ENCODE results near the gene LARGE1. TPM values are rescaled to one million over a fixed set of nuclear protein-coding genes. Genes with fewer than 3 reads are reported as not detected.

The LARGE1 gene
- total RNA-seq, 1 donor from 2014 or later, result 0.16 TPM

DNA sequence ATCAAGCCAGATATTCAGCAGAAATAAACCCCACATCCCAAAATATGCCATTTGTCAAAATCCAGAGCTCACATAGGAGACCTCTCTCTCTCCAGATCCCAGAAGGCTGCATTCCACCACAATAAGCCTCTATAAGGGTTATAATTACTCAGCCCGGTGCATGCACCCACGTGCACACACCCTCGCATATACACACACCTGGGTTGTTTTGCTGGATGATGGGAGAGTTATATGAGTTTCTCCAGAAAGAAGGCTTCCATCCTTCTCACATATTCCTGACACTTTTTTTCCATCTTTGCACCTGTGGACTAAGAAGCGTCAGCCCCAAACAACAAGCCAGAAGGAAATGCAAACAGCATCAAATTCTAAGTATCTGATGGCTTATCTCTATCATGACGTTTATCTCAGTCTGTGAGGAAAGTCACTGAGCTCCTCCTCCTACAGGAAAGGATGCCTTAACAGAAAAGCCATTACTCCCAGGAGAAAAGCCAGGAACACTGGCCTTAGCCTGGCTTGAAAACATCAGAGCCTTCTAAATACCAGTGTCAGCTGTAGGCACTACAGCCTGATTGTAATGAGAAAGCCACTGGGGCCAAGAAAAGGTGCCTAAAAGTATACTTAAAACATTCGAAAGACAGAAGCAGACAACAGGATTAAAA lies 253.2 kb downstream of the LARGE1 start:
- intact Hi-C loops (cut with micrococcal nuclease), result no loop called here

DNA sequence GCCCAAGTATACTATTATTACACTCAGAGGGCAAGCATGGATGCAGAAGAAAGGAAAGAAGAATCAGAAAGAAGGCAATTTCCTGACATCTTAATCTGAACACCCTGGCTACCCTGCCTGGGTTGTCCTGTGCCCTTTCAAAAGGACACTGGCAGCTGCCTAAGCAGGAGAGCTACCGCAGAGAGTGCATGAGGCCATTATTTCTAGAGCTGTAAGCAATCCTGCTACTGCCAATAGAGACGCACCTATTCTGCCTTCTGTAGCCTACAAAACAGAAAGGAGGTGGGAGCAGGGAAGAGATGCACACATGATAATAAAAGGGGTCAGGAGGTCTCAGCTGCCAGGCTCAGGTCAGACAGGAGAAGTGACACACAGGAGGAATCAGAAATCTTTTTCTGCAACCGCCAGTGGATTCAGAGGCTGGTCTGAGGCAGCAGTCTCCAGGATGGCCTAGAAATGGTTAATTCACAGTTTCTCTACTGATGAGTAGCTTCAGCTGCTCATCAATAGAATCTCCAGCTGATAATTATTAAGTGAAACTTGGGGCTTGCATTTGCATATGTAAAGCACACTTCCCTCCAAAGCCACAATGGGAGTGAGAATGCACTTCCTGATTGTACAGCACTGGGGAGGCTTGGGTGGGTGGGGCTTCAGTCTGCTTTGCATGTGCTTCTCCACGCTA lies 253.9 kb downstream of the LARGE1 start:
- intact Hi-C loops (cut with micrococcal nuclease), result no loop called here

DNA sequence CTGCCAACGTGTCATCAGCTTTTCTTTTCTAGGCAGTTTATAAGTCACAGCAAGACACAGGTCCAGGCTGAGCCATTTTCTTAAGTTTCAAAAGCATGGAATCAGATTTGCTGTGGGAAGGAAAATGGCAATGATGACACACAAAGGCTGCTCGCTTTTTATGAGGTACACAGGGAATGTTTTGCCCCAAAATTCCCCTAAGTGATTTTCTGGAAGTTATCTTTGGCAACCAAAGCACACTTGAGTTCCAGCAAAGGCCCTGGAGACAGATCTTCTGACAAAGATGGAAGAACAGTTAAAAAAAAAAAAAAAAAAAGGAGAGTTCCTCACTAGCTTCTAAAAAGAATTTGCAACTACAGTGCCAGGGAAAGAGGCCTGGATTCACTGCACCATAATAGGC lies 260.8 kb downstream of the LARGE1 start:
- intact Hi-C loops (cut with micrococcal nuclease), result no loop called here

DNA sequence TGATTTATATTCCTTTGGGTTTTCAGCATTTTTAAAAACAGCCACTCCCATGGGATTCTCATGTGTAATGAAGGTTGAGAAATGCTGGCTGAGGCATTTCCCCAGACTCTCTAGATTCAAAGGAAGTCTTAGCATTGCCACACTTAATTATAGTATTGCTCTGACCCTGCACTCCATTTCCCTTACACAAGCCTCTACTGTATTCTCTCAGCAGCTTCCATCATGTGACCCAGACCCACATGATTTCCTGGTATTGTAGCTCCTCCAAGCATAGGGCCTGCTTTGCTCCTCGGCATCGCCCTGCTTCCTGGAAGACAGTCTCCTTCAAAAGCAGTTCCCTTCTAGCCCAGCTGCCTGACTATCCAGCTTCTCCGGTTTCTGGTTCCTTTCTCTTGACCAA lies 261.5 kb downstream of the LARGE1 start:
- intact Hi-C loops (cut with micrococcal nuclease), result no loop called here

DNA sequence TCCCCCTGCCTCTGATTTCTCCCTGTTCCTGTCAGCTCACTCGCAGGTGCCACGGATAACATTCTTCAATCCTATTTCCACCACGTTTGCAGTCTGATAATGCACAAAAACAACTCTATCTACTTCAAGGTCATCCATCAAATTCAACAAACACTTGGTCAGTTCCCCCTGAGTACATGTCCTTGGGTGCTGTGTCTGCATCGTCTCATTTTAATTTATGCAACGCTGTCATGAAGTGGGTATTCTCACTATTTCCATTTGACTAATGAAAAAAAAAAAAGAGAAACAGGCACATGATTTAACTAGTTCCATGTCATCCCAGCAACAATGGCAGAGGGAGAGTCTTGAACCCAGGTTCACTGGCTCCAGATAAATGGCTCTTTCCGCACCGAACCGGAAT lies 262.6 kb downstream of the LARGE1 start:
- intact Hi-C loops (cut with micrococcal nuclease), result no loop called here

DNA sequence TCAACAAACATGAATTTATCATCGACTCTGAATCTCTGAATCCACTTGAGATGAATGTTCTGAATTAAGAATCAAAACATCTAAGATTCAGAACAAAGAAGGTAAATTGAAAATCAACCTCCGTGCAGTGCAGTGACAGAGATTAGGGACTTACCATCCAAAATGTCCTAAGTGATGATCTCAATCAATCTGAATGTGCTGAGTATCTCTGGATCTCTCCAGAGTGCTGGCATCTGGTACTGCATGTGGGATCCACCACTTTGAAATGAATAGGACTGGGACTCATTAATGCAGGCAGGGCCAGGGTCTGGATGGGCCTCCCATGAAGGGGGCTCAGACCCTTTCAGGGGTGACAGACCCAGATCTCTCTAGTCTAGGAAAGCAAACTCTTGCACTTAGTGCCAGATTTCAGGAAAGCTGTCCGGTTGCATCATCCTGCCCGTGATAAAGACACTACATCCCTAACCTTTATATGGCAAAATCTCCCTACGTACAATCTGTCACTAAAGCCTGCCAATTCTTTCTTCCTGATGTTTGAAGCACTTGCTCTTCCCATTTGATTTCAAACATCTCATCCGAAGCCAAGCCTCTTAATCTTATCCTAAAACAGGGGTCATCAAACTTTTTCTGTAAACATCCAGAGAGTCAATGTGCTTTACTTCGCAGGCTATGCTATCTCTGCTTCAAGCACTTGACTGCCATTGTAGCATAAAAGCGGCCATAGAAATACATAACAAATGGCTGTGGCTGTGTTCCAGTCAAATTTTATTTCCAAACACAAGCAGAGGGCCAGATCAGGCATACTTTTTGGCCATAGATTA lies 263.3 kb downstream of the LARGE1 start:
- intact Hi-C loops (cut with micrococcal nuclease), result no loop called here

DNA sequence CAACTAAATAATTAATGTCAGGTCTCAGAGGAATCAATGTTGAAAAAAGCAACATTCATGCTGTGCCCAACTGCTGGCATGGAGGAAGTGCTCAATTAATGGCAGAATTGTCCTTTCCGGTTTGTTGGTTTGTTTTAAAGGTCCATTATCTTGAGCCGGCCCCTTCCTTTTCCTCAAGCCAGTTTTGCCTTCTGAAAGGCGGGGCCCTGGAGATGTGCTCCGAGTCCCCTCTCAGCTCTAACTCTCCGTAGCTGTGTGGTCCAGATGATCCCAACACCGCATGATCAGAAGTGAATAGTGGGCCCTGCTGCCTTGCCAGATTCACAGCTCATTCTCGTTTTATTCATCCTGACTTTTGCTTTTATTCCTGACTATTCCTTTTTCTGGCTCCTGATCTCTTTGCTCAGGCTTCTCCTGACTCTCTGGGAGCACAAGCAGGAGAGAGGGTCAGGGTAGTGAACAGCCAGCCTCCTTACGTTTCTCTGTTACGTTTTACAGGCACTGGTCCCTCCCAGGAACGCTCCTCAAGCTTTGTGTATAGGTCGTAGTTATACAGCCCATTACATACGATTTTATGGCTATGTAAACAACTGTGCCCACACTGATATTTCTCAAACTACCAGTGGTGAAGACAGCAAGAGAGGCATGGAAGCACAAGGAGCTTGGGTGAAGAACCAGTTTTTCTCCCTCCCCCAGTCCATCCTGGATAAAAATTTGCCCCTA lies 265.9 kb downstream of the LARGE1 start:
- intact Hi-C loops (cut with micrococcal nuclease), result no loop called here

DNA sequence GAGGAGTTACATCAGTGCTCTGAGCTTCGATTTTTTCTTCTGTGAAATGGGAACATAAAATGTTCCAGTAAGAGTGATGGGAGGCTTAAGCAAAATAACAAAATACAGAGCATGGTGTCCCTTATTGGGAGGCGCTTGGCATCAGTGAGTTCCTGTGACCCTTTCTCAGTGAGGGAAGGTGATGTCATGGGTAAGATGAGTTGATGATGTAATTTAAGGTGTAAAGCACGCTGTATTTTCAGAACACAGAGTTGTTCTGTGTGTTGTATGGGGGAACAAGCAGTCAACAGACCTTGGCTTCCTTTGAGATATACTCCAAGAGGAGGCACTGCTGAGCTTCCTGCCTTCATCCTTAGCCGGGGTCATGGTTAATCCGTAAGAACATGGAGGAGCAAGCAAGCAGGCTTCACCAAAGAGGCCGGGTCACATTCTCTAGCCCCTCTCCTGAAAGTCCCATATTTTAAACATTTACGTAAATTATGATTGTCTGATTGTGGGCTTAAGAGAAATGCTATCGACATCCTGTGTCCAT lies 266.7 kb downstream of the LARGE1 start:
- intact Hi-C loops (cut with micrococcal nuclease), result no loop called here

DNA sequence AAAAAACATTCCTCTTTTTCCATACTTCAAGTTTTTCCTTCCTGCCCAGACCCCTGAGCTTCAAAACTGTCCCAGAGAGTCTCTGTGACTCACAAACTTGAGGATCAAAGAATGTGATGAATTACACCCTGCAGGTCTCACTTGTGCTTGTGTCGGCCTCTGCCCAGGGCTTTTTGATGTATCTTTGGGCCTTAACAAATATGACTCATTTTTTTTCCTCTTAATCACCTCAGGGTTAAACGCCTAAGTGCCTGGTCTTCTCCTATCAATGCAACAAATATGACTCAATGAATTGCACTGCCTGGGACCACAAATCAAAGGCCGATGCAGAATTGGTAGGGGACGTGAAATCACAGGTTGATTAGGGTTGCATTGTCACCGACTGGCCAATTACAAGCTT lies 267.7 kb downstream of the LARGE1 start:
- intact Hi-C loops (cut with micrococcal nuclease), result no loop called here

DNA sequence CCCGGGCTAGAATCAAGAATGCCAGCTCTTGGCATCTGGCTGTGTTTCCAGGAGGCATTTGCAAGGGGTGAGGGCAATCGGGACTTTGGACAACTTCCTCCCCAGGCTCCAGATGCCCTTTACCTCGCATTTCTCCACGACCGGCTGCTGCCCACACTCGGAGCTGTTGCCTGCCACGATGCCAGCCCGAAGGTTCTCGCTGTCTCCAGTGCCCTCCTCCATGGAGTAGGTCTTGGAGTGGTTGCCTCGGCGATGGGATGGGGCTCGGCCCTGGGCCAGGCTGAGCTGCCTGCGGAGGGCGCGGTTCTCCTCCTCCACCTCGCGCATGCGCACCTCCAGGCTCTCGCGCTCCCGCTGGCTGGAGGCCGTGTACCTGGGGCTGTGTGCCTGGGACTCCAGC lies 270.0 kb downstream of the LARGE1 start:
- intact Hi-C loops (cut with micrococcal nuclease), result no loop called here

DNA sequence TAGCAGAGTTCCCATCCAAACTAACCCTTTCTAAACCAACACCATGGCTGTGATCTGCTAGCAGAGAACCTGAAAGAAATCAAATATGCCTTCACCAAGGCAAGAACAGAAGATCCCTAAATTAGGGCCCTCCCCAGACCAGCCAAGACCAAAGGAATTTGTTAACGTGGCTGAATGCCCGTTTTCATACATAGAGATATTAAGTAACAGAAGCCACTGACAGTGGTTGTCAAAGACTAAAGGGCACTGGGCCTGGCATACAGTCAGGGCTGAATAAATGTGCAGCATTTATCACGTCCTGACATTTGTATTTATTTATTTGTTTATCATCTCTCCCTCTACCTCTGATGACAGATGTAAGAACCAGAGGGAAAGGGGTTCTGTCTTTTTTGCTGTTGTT lies 271.8 kb downstream of the LARGE1 start:
- intact Hi-C loops (cut with micrococcal nuclease), result no loop called here

DNA sequence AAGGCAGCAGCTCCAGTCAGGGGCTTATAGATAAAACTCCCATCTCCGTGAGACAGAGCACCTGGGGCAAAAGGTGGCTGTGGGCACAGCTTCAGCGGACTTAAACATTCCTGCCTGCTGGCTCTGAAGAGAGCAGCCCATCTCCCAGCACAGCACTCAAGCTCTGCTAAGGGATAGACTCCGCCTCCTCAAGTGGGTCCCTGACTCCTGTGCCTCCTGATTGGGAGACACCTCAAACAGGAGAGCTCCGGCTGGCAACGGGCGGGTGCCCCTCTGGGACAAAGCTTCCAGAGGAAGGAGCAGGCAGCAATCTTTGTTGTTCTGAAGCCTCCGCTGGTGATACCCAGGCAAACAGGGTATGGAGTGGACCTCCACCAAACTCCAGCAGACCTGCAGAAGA lies 279.4 kb downstream of the LARGE1 start:
- intact Hi-C loops (cut with micrococcal nuclease), result no loop called here

DNA sequence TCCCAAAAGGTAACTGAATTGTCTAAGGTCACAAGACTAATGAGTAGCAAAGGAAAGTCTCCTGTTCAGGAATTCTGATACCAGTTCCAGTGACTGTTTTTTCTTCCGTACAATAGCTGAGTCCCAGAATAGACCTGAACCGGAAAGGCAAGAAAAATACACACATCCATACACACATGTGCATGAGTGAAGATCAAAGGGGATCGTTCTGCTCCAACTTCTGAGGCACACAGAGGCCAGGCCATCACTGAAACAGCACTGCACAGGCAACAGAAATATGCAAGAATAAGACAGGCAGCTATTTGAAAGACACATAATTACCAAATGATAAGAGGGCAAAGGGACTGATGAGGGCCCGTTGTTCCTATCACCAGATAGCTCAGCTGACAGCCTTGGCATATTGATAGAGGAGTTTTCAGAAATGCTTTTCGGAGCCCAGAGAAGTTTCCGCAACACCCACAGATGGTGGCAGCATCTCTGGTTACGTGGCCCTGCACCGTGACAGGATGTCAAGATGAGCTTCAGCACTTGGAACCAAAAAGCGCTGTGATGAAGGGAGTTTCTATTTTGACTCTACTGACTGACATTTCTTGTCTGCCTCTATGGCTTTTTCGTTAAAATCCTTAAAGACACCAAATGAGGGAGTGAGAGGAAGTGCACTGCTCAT lies 280.6 kb downstream of the LARGE1 start:
- intact Hi-C loops (cut with micrococcal nuclease), result no loop called here

DNA sequence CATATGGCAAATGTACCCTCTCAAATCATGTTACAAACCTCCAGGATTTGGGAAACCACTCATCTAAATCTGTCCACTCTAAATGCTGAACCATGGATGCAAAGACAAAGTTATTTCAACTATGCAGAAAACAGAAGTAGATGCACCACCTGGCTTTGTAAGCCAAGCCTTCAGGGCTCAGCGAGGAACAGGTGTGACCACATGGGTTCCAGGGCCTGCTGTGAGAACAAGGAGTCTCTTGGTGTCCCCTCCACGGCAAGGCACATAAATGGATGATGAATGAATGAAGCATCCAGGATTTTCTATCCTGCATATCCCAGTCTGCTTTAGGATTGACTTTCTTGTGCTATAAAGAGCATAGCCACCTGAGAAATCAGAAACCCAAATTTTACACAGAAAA lies 284.5 kb downstream of the LARGE1 start:
- intact Hi-C loops (cut with micrococcal nuclease), result no loop called here

DNA sequence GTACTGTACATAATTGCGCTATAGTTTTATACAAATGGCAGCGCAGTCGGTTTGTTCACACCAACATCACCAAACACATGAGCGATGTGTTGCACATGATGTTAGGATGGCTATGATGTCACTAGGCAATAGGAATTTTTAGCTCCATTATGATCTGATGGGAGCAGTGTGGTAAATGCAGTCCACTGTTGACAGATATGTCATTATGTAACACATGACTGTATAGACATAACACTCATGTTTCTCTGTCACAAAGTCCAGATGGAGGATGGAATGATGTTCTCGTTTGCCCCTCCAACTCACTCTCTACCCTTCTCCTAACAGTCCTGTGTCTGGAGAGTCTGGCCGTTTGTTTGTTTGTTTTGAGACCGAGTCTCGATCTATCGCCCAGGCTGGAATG lies 288.5 kb downstream of the LARGE1 start:
- intact Hi-C loops (cut with micrococcal nuclease), result no loop called here

DNA sequence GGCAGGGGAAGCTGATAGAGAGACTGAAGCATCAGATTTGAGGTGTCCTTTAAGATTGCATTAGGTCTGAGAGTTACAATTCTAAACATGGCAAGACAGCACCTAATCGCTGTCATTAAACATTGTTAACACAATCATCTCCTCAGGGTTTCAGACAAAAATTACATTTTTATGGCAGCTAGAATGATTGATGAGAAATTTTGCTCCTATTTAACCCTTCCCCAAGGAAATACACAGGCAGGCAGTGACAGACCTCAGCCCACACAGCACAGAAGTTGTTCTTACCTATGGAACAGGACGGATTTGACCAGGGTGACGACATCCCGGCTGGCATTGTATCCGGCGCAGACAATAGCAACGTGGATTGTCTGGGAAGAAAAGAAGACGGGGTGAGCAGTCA lies 294.3 kb downstream of the LARGE1 start:
- intact Hi-C loops (cut with micrococcal nuclease), result no loop called here

DNA sequence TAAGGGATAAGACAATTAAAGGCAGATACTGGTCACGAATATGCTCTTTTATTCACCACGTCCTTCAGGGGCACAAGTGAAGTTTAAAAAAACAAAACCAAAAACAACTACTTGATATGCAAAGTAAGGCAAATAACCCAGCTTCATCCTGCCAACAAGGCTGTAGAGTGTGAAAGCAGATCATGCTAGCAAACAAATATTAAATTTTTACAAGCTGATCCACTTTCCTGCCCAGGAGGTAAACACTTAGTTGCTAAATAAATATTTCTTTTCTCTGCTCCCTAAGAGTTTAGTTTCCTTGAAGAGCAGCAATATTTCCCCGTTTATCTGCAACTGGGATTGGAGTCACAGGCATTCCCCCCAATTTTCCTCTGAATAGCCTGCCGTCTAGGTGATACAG lies 300.2 kb downstream of the LARGE1 start:
- intact Hi-C loops (cut with micrococcal nuclease), result no loop called here

DNA sequence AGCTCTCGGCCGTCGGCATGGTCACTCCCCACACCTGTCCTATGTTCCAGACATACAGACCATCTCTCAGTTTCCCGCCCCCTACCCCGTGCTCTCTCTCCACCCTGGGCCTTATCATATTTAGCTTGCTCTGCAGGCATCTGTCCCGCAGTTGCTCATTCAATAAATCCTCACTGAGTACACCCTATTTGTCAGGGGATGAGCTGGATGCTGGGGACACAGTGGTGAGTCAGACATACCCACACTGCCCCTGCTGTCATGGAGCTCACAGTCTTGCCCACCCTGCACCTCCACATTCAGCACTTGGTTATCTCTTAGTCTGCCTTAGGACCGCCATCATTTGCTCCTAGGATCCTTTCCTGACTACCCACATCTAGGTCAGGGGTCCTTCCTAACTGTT lies 313.8 kb downstream of the LARGE1 start:
- intact Hi-C loops (cut with micrococcal nuclease), result no loop called here

DNA sequence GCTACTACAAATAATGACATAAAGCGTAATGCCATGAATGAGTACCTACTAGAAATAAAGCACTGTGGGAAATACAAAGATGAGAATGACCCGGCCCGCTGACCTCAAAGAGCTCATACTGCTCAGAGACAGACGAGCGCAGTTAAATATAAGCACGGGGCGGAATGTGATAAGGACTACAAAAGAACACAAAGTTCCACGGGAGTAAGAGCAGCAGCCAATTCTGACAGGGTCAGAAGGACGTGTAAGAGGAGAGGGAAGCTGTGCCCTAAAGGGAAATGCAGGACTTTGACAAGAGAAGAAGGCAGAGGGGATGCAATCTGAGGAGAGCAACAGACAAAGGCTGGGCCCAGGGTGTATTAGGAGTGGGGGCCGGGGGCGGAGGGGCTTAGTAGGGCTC lies 314.6 kb downstream of the LARGE1 start:
- intact Hi-C loops (cut with micrococcal nuclease), result no loop called here

DNA sequence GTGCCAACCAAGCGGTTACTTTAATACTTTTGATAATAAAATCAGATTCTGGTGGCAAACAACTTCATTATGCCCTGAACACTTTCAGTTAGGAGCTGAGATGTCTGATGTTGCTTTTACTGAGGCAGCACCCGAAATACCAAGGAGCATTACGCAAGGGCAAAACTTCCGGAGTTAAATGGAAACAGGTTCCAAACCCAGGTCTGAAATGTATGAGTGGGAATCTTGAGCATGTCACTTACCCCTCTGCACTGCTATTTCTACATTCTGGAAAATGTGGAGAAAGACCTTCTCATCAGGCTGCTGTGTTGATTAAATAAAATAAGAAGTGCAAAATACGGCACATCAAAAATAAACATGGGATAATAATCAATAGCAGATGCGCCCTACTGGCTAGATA lies 315.1 kb downstream of the LARGE1 start:
- intact Hi-C loops (cut with micrococcal nuclease), result no loop called here

DNA sequence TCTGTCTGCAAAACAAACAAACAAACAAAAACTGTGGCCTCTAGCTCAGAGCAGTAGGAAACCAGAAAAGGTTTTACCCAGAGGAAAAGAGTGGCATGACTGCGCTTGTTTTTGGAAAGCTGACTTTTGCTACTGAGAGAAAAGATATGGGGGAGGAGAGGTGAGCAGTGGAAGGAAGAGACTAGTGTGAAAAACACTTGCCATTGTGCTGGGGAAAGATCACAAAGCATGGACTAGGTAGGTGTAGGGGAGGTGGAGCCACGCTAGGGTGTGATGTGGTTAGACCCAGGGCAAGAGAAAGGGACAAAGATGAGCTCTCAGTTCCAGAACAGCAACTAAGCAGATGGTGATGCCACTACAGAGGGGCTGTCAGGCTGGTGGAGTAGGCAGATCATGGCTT lies 319.2 kb downstream of the LARGE1 start:
- intact Hi-C loops (cut with micrococcal nuclease), result no loop called here

Data from T-helper 2 cell treated with Interferon-gamma antibody and Interleukin-4, amounts not matched to agents 100 ng/mL and 5 ng/mL, for 36 hours (primary cell).